ENCODE results near the gene C3orf38. TPM values are rescaled to one million over a fixed set of nuclear protein-coding genes. Genes with fewer than 3 reads are reported as not detected.

C3orf38 gene
- total RNA-seq, 2 experiments from 2014 or later = 27.5 TPM

DNA sequence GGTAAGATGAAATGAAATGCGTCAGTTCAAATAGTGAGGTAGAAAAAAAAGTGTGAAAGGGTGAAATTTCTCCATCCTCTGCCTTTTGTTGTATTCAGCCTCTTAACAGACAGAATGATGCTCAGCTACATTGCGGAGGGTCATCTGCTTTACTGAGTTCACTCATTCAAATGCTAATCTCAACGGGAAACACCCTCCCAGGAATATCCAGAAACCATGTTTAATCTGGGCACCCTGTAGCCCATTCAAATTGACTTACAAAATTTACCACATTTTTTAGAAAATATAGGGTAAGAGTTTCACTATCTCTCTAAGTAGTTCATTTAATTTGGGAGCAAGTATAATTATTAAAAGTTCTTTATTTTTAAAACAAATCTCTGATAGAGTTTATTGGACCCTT, 42.9 kb downstream of the C3orf38 start:
- Histone ChIP-seq H3K36me3 (ENCODE audit: insufficient read depth, low read length) (no peaks in the 10 kb centered on the region), H3K4me3 (ENCODE audit: low read depth, low read length, poor library complexity, severe bottlenecking) (no peak overlapping the region), H3K4me1 (ENCODE audit: insufficient read depth, low read length, poor library complexity, severe bottlenecking) (no peaks in the 10 kb centered on the region), H3K4me2 (ENCODE audit: low read length) (no peak overlapping the region), H3K9me2 (ENCODE audit: insufficient read depth, low read length) (no peaks in the 10 kb centered on the region), H3K27ac (ENCODE audit: low read depth, low read length, poor library complexity, severe bottlenecking) (no peak overlapping the region), H2AFZ (ENCODE audit: low read length) (no peak overlapping the region), H4K20me1 (ENCODE audit: insufficient read depth, low read length) (no peaks in the 10 kb centered on the region), H3K9me3 (ENCODE audit: low read length) (no peaks in the 10 kb centered on the region), H3K79me2 (ENCODE audit: insufficient read depth, low read depth, low read length) (no peaks in the 10 kb centered on the region)
- TF ChIP-seq CTCF (conservative IDR thresholded peaks at IDR 0.05; ENCODE audit: low read length) (no peak), EZH2phosphoT487 (IDR thresholded peaks at IDR 0.05; ENCODE audit: borderline replicate concordance, low read depth, low read length) (no peak)
- ChIA-PET POLR2A (no interaction called here), CTCF (ENCODE audit: unreplicated experiment) (no interaction called here)
- intact Hi-C loops (cut with micrococcal nuclease; ENCODE audit: unreplicated experiment) = no loop called here
- no TSS peak for BruUV-seq (replicated peaks)
- DNase-seq (ENCODE audit: low spot score) = no peak

DNA sequence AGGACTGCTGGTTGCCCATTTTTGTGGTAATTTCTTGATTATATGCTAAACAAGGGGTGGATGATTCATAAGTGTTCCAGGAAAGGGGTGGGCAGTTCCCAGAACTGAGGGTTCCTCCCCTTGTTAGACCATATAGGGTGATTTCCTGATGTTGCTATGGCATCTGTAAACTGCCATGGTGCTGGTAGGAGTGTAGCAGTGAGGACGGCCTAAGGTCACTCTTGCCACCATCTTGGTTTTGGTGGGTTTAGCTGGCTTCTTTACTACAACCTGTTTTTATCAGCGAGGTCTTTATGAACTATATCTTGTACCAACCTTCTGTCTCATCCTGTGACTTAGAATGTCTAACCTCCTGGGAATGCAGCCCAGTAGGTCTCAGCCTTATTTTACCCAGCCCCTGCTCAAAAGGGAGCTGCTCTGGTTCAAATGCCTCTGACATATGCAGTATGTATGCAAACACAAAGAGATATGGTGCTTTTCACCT, 46.2 kb downstream of the C3orf38 start:
- no TSS peak for BruUV-seq (replicated peaks)
- no peak for TF ChIP-seq EZH2phosphoT487 (IDR thresholded peaks at IDR 0.05; ENCODE audit: borderline replicate concordance, low read depth, low read length)
- TF ChIP-seq CTCF (conservative IDR thresholded peaks at IDR 0.05; ENCODE audit: low read length) = no peak
- ChIA-PET POLR2A (no interaction called here), CTCF (ENCODE audit: unreplicated experiment) (no interaction called here)
- Histone ChIP-seq H3K4me2 (ENCODE audit: low read length) (no peak overlapping the region), H3K9me3 (ENCODE audit: low read length) (no peaks in the 10 kb centered on the region), H3K27ac (ENCODE audit: low read depth, low read length, poor library complexity, severe bottlenecking) (no peak overlapping the region), H3K4me3 (ENCODE audit: low read depth, low read length, poor library complexity, severe bottlenecking) (no peak overlapping the region), H4K20me1 (ENCODE audit: insufficient read depth, low read length) (no peaks in the 10 kb centered on the region), H3K9me2 (ENCODE audit: insufficient read depth, low read length) (no peaks in the 10 kb centered on the region), H3K79me2 (ENCODE audit: insufficient read depth, low read depth, low read length) (no peaks in the 10 kb centered on the region), H3K4me1 (ENCODE audit: insufficient read depth, low read length, poor library complexity, severe bottlenecking) (no peaks in the 10 kb centered on the region), H2AFZ (ENCODE audit: low read length) (no peak overlapping the region), H3K36me3 (ENCODE audit: insufficient read depth, low read length) (no peaks in the 10 kb centered on the region)
- no peak for DNase-seq (ENCODE audit: low spot score)
- intact Hi-C loops (cut with micrococcal nuclease; ENCODE audit: unreplicated experiment) = no loop called here

DNA sequence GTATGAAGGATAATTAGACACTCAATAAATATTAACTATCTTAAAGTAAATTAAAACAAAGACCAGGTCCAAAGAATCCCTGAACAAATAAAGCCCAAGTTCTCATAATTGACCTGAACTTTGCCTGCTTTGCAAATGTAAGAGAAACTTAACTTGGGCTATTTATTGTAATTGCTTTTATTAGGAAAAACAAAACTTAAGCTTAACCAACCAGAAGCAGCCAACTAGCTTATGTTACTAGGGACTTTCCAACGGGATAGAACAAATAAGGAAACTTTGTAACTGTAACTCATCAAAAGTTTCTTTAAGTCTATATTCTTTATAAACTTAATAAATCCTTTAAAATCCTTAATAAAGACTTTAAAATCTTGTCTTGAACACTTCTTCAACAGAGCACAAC, 48.4 kb downstream of the C3orf38 start:
- CTCF ChIA-PET (ENCODE audit: unreplicated experiment) = no interaction called here
- no peaks in the 10 kb centered on the region for H3K4me1 ChIP-seq (ENCODE audit: insufficient read depth, low read length, poor library complexity, severe bottlenecking)
- BruUV-seq (replicated peaks) = no TSS peak
- POLR2A ChIA-PET = interaction anchor here (0.5 to 1.8 kb wide), 4 partner anchors 8 to 631 kb away, joined by 3 to 7 read pairs (median 4); no protein-coding TSS in a partner anchor
- no peaks in the 10 kb centered on the region for H4K20me1 ChIP-seq (ENCODE audit: insufficient read depth, low read length)
- no peaks in the 10 kb centered on the region for H3K36me3 ChIP-seq (ENCODE audit: insufficient read depth, low read length)
- H3K4me3 ChIP-seq (ENCODE audit: low read depth, low read length, poor library complexity, severe bottlenecking) = no peak overlapping the region
- no peaks in the 10 kb centered on the region for H3K9me2 ChIP-seq (ENCODE audit: insufficient read depth, low read length)
- intact Hi-C loops (cut with micrococcal nuclease; ENCODE audit: unreplicated experiment) = no loop called here
- DNase-seq (ENCODE audit: low spot score) = no peak
- no peak overlapping the region for H2AFZ ChIP-seq (ENCODE audit: low read length)
- H3K79me2 ChIP-seq (ENCODE audit: insufficient read depth, low read depth, low read length) = no peaks in the 10 kb centered on the region
- H3K27ac ChIP-seq (ENCODE audit: low read depth, low read length, poor library complexity, severe bottlenecking) = no peak overlapping the region
- no peak overlapping the region for H3K4me2 ChIP-seq (ENCODE audit: low read length)
- TF ChIP-seq EZH2phosphoT487 (IDR thresholded peaks at IDR 0.05; ENCODE audit: borderline replicate concordance, low read depth, low read length) = no peak
- no peak for TF ChIP-seq CTCF (conservative IDR thresholded peaks at IDR 0.05; ENCODE audit: low read length)
- no peaks in the 10 kb centered on the region for H3K9me3 ChIP-seq (ENCODE audit: low read length)

Data from OCI-LY7 (cell line).